GM12874 (cell line): ENCODE data around the gene SEMA5A.

Experiments
- CTCF ChIP-seq: IDR thresholded peaks from 2 replicates; pipeline ENCODE4 v1.5.1; 2011; ENCODE audit warnings: low read depth, mild to moderate bottlenecking, control low read depth, low read length, moderate library complexity; ENCODE audit not compliant: insufficient read depth

SEMA5A gene

DNA sequence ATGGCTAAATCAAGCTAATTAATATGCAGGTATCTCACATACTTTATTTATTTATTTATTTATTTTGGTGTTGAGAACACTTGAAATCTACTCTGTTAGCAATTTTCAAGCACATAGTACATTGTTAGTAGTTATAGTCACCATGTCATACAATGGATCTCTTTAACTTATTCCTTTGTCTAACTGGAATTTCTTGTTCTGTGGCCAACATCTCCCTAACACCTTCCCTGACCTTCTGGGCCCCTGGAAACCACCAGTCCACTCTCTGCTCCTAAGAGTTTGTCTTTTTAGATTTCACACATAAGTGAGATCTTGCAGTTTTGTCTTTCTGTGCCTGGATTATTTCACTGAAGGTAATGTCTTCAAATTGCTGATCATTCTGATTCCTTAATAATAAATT lies 229.1 kb downstream of the SEMA5A start:
- no peak for TF ChIP-seq CTCF

- TF ChIP-seq CTCF = no peak
These were observed 229.8 kb downstream of the SEMA5A start for GRCh38 chr5:9316041-9316440.

DNA sequence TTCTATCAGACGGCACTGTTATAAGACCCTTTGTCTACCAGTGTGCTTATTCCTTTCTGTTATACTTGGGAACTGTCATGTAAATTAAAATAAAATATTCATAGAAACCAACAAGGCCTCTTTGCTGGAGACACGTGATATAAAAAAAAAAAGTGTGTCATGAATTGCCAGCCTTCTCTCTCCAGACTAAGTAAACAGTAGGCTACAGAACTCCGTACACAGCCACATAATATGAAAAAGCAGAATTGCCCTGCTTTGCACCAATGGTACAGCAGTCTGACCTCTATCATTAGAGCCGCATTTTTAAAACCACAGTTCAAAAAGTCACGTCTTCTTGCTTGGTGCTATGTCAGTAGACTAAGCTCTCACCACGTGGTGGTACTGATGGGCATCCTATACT lies 231.3 kb downstream of the SEMA5A start:
- TF ChIP-seq CTCF = no peak

DNA sequence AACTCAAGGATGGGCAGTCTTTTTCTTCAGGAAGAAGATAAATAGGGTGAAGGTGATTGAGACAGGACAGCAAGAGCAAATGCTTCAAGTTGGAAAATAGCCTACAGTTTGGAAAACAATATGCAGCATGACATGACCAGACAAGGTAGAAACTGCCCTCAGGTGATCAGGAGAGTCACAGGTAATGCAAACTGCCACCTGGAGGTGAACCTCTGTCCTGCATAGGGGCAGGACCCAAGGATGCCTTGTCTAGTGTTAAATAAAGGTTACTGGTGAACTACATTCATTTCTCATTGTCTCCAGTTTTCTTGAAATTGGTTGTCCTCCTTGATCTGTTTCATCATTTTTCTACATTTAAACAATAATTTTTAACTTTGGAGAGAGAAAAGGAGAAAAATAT lies 232.1 kb downstream of the SEMA5A start:
- no peak for TF ChIP-seq CTCF

- TF ChIP-seq CTCF = no peak
These were observed 238.7 kb downstream of the SEMA5A start for GRCh38 chr5:9307150-9307549.

- no peak for TF ChIP-seq CTCF
These were observed 243.7 kb downstream of the SEMA5A start for GRCh38 chr5:9302218-9302617.

- TF ChIP-seq CTCF = no peak
These were observed 244.7 kb downstream of the SEMA5A start for GRCh38 chr5:9301200-9301599.

DNA sequence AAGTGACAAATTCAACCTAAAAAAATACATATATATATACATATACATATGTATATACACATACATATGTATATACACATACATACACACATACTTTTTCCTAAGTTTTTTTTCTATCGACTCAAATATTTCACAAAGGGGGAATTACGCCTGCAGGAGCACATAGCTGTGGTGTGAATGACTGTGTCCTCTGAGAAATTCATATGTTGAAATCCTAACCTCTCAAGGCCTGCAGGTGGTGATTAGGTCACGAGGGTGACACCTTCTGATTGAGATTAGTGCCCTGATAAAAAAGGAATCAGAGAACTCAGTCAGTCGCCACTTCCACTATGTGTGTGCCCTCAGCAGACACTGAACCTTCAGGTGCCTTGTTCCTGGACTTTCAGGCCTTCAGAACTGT lies 248.7 kb downstream of the SEMA5A start:
- no peak for TF ChIP-seq CTCF
